Breast epithelium (tissue), 3 donors: ENCODE results near the gene FCHSD2.

Source experiments
- POLR2A ChIP-seq: fragments of 450-650 bp; IDR thresholded peaks from one replicate; pipeline ENCODE4 v1.6.1; 2016; ENCODE audit warnings: antibody characterized with exemption, mild to moderate bottlenecking, moderate library complexity
- POLR2AphosphoS5 ChIP-seq, 3 donors: sonication (generic); formaldehyde crosslinking; IDR thresholded peaks; one replicate each; pipeline ENCODE4 v1.6.1; 2017; ENCODE audit warnings: antibody characterized with exemption in 3 of 3
- TF ChIP-seq, protein P1 (sequence below), 3 donors: fragments of 450-650 bp; IDR thresholded peaks; one replicate each; pipeline ENCODE4 v1.5.1; 2016 to 2017; ENCODE audit warnings: antibody characterized with exemption in 3 of 3, mild to moderate bottlenecking in 3 of 3, moderate library complexity in 3 of 3

GRCh38 chr11:72939031-72939430 is 203.1 kb downstream of the FCHSD2 start:
- TF ChIP-seq, protein P1, sequence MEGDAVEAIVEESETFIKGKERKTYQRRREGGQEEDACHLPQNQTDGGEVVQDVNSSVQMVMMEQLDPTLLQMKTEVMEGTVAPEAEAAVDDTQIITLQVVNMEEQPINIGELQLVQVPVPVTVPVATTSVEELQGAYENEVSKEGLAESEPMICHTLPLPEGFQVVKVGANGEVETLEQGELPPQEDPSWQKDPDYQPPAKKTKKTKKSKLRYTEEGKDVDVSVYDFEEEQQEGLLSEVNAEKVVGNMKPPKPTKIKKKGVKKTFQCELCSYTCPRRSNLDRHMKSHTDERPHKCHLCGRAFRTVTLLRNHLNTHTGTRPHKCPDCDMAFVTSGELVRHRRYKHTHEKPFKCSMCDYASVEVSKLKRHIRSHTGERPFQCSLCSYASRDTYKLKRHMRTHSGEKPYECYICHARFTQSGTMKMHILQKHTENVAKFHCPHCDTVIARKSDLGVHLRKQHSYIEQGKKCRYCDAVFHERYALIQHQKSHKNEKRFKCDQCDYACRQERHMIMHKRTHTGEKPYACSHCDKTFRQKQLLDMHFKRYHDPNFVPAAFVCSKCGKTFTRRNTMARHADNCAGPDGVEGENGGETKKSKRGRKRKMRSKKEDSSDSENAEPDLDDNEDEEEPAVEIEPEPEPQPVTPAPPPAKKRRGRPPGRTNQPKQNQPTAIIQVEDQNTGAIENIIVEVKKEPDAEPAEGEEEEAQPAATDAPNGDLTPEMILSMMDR (IDR thresholded peaks at IDR 0.05): no peak
- TF ChIP-seq POLR2A (no peak), POLR2AphosphoS5 (IDR thresholded peaks at IDR 0.05) (no peak)
